Uterus (tissue), 4 donors: ENCODE results near the gene SNAP47. TPM values are rescaled to one million over a fixed set of nuclear protein-coding genes. Genes with fewer than 3 reads are reported as not detected.

ENCODE experiments used
- DNase-seq, 2 donors: peaks; one replicate each; pipeline ENCODE4 v3.0.0-alpha.2; 2019 to 2020
- H3K27ac ChIP-seq, 2 donors: fragments of 200-600 bp; sonication (generic); 1 replicate in 1 of 2; 2 replicates in 1 of 2; pipeline ENCODE4 v1.5.1; 2016 to 2018
- H3K27me3 ChIP-seq, 2 donors: fragments of 200-600 bp; sonication (generic); one replicate each; pipeline ENCODE4 v1.5.1; 2018 to 2019; ENCODE audit warnings: control low read depth in 1 of 2
- H3K36me3 ChIP-seq, 2 donors: fragments of 200-600 bp; sonication (generic); one replicate each; pipeline ENCODE4 v1.5.1; 2019; ENCODE audit warnings: control low read depth in 1 of 2
- H3K4me1 ChIP-seq, 2 donors: fragments of 200-600 bp; sonication (generic); one replicate each; pipeline ENCODE4 v1.5.1; 2018 to 2019; ENCODE audit warnings: control low read depth in 1 of 2
- H3K4me3 ChIP-seq, 2 donors: fragments of 200-600 bp; sonication (generic); 1 replicate in 1 of 2; 2 replicates in 1 of 2; pipeline ENCODE4 v1.5.1; 2018 to 2019; ENCODE audit warnings: mild to moderate bottlenecking in 1 of 2
- H3K9me3 ChIP-seq, 2 donors: fragments of 200-600 bp; sonication (generic); one replicate each; pipeline ENCODE4 v1.5.1; 2019; ENCODE audit warnings: control low read depth in 1 of 2
- CTCF ChIP-seq, 4 experiments: fragments of 200-600 bp in 2 of 4; fragments of 450-650 bp in 2 of 4; sonication (generic) in 2 of 4; IDR thresholded peaks; one replicate each; pipeline ENCODE4 v1.5.1; 2016 to 2019; ENCODE audit warnings: antibody characterized with exemption in 4 of 4, mild to moderate bottlenecking in 2 of 4, moderate library complexity in 1 of 4
- POLR2A ChIP-seq, 2 donors: fragments of 450-650 bp; IDR thresholded peaks; one replicate each; pipeline ENCODE4 v1.6.1; 2016; ENCODE audit warnings: antibody characterized with exemption in 2 of 2, mild to moderate bottlenecking in 1 of 2, moderate library complexity in 1 of 2
- intact Hi-C: fragments of 100-400 bp; cut with DNase I; formaldehyde crosslinking; loops from one replicate; pipeline ENCODE4 v1.15.1; 2023; ENCODE audit warnings: low total_unique reads
- total RNA-seq, 4 donors: library from RNA; depleted of rRNA in 3 of 4; stranded (reverse); fragments of >200 nt in 3 of 4; gene quantifications; one replicate each; pipeline versions ENCODE4 v1.1.0 to v1.2.4, GENCODE V29; 2014 to 2023
- donor health status: DM: yes; HTN: yes; CAD: no.

Gene SNAP47
- total RNA-seq, 4 donors from 2014 or later = 33.3 to 75.5 (median 55.2) TPM

- H3K27ac ChIP-seq = no peak overlapping the region
- DNase-seq = no peak
Measured at GRCh38 chr1:227731696-227732585, 3.3 kb upstream of the SNAP47 start.

GRCh38 chr1:227732586-227733308, 2.5 kb upstream of the SNAP47 start:
- no peak for DNase-seq
- peaks cover 10 to 19% of the 10 kb centered on the region in 2 donors for H3K4me1 ChIP-seq

More at GRCh38 chr1:227731696-227732585, 3.3 kb upstream of the SNAP47 start:
- TF ChIP-seq CTCF (IDR thresholded peaks at IDR 0.05) (no peak), POLR2A (IDR thresholded peaks at IDR 0.05) (no peak)
- no peaks in the 10 kb centered on the region for H3K27me3 ChIP-seq
- H3K4me1 ChIP-seq = peaks cover 10 to 19% of the 10 kb centered on the region in 2 donors
- H3K4me3 ChIP-seq = no peak overlapping the region
- H3K9me3 ChIP-seq = no peaks in the 10 kb centered on the region
- no peaks in the 10 kb centered on the region for H3K36me3 ChIP-seq
- intact Hi-C loops = no loop called here

GRCh38 chr1:227733309-227733705, 1.9 kb upstream of the SNAP47 start:
- Histone ChIP-seq H3K27ac (no peak overlapping the region), H3K9me3 (no peaks in the 10 kb centered on the region), H3K36me3 (no peaks in the 10 kb centered on the region), H3K27me3 (no peaks in the 10 kb centered on the region), H3K4me3 (no peak overlapping the region), H3K4me1 (peaks cover 10 to 19% of the 10 kb centered on the region in 2 donors)
- no peak for TF ChIP-seq POLR2A (IDR thresholded peaks at IDR 0.05)
- TF ChIP-seq CTCF (IDR thresholded peaks at IDR 0.05) = no peak
- no peak for DNase-seq
- intact Hi-C loops = no loop called here

More at GRCh38 chr1:227732586-227733308, 2.5 kb upstream of the SNAP47 start:
- intact Hi-C loops = no loop called here
- Histone ChIP-seq H3K27ac (no peak overlapping the region), H3K27me3 (no peaks in the 10 kb centered on the region), H3K36me3 (no peaks in the 10 kb centered on the region), H3K4me3 (no peak overlapping the region), H3K9me3 (no peaks in the 10 kb centered on the region)
- TF ChIP-seq POLR2A (IDR thresholded peaks at IDR 0.05) = no peak
- no peak for TF ChIP-seq CTCF (IDR thresholded peaks at IDR 0.05)

GRCh38 chr1:227733751-227734545, 1.3 kb upstream of the SNAP47 start:
- Histone ChIP-seq H3K4me3 (peak overlapping the region; percentile 76 to 97), H3K4me1 (peaks cover 10 to 16% of the 10 kb centered on the region in 2 donors), H3K27me3 (no peaks in the 10 kb centered on the region), H3K9me3 (no peaks in the 10 kb centered on the region), H3K27ac (peak overlapping the region; percentile 84 to 93), H3K36me3 (no peaks in the 10 kb centered on the region)
- no peak for DNase-seq
- intact Hi-C loops = no loop called here
- TF ChIP-seq POLR2A (IDR thresholded peaks at IDR 0.05) (no peak), CTCF (IDR thresholded peaks at IDR 0.05) (no peak)
